GM21367 (cell line): ENCODE data around the gene JAGN1.
"Not testable (repeated sequence)": the region's sequence is repeated elsewhere in the genome, so short reads cannot be mapped to it uniquely, and the experiment has no call there.

Experiments
- ATAC-seq: cut with Tn5 transposase; IDR thresholded peaks from one replicate; pipeline ENCODE4 v1.9.1; 2021; ENCODE audit not compliant: unreplicated experiment

JAGN1 gene

DNA sequence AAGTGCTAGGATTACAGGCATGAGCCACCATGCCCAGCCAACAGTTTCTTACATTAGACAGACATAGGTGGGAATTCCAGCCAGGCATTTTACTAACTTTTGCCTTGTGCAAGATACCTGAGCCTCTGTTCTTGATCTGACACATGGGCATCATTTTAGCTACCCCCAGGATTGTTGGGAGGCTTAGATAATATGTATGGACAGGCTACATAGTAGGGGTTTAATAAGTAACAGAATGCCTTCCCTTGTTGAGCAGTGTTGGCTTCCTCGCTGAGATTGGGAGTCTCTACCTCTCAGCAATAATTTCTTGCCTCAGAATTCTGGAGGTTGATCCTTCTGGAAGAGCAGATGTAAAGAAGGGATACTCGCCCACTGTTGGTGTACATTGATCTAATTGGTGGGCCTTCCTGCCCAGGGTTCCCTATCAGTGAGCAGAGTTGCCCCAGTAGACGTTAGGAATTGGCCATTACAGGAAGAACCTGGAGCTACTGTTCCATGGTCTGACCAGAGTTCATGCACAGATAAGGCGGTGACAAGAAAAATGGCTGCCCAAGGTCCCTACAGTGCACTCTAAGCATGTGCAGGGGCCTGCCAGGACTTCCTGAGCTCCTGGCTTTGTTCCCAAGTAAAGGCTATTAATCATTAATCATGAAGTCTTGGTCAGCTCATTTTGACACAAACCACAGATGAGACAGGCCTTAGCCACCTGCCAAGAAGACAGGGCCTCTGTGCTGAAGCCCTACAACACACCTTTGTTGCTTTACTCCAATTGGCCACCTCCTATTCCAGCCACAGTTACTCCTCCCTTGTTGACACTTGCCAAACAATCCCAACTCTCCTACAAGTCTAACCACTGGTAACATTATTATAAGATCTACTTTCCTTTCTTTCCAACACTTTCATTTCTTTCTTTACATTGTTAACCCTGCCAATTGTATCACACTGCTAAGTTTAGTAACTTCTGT, 7.3 kb downstream of the JAGN1 start:
- ATAC-seq, result no peak

DNA sequence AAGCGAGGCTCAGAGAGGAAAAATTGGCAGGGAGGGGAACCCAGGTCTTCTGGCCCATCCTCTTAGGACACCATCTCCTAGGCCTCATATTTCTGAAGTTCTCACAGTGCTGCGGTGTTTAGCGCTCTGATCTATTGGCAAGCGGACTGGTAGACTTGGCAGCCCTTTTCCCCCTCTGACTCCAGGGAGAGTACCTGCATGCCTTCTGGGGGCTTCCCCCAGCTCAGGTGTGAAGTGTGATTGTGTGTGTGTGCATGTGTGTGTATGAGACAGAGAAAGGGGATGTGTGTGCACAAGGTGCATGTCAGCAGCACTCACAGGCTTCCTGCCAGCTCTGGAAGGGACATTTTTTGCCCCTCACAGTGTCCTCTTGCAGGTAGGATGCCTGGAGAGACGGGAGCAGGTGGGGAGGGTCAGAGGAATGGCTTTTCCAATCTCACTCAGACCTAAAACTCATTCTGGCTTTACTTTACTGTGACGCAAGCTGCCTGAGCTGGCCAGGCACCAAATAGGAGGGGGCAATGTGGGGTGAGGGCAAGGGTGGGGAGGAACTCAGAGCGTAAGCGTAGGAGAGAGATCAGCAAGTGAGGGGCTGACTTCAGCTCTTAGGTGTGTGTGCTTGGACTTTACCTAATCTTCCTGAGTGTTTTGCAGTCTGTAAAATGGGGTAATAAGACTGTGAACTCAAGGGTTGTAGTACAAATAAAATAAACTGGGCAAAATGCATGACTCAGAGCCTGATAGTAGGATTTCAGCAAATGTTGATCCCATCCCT, 8.2 kb downstream of the JAGN1 start:
- ATAC-seq, result no peak

DNA sequence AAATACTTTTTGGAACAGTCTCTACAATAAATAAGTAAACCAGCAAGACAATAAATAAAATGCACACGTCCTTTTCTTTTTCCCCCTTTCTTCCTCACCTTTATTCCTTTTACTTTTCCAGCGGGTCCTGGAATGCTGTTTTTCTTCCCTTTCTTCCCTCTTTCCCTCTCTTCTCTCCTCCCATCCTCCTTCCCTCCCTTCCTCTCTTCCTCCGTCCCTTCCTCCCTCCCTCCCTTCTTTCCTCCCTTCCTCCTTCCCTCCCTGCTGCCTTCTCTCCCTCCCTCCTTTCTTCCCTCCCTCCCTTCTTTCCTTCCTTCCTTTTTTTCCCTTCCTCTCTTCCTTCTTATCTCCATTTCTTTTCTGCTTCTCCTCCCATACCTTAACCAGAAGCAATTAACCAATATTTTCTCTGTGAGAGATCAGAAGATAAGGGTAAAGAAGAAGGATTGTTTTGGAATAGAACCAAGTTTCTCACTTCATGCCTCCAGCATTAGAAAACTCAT, 8.9 kb downstream of the JAGN1 start:
- ATAC-seq, result no peak

DNA sequence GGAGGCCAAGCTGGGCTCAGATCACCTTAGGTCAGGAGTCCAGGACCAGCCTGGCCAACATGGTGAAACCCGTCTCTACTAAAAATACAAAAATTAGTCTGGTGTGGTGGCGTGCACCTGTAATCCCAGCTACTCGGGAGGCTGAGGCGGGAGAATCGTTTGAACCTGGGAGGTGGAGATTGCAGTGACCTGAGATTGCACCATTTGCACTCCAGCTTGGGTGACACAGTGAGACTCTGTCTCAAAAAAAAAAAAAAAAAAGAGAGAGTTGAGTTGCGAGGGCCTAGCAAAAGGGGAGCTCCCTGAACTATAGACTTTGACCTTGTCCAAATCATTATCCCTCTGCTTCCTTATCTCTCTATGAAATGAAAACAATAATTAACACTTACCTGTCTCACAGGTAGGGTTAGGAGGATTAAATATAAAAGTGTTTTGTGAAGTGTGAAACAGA, 10.6 kb downstream of the JAGN1 start:
- ATAC-seq, result not testable (repeated sequence)

DNA sequence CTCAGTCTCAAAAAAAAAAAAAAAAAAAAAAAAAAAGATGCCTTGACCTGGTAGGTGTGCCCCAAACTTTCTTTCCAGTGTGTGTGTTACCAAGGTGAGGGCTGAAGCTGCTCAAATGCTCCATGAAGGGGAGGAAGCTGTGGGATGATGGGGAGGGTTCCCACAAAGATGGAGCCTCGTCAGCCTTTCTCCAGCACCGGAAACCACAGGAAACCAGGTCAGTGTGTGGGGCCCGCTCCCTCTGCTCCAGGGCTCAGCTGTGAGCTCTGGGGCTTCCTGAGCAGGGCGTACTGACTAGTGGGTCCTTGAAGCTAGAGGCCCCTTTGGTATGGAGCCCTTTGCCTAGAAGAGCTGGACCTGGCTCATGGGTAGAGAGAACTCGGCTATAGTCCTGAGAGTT, 11.6 kb downstream of the JAGN1 start:
- ATAC-seq, result no peak

DNA sequence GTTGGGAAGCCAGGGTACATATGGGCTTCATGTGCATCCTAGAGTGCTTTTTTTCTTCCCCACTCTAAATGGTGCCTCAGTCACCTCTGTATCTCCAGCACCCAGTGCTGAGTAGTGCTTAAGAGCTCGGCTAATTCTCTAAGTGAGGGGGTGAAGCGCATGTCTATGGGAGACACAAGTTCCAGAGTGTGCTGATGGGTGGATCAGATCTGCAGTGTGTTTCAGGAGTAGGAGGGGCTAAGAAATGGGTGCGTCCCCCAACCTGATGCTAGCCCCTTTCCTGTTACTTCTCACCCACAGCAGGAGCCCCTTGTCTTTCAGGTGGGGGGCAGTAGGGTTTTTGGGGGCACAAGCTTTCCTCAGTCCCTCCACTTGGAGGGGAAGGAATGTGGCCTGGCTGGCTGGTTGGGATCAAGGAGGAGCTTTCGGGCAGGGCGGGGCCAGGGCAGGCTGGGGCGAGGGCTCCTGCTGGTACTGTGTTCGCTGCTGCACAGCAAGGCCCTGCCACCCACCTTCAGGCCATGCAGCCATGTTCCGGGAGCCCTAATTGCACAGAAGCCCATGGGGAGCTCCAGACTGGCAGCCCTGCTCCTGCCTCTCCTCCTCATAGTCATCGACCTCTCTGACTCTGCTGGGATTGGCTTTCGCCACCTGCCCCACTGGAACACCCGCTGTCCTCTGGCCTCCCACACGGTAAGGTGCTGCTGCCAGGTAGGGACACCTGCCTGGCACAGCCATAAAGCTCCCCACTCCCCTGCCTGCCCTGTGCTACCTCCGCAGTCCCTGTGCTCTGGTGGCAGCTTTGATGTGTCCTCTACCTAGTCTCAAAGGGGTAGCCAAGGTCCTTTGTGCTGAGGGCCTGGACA, 12.2 kb downstream of the JAGN1 start, which contains the start of gene IL17RE:
TSS of gene IL17RE (plus strand) at position 477 of the 866 bp plus-strand sequence. CDS start at position 562, 85 bp downstream.
- no peak for ATAC-seq

DNA sequence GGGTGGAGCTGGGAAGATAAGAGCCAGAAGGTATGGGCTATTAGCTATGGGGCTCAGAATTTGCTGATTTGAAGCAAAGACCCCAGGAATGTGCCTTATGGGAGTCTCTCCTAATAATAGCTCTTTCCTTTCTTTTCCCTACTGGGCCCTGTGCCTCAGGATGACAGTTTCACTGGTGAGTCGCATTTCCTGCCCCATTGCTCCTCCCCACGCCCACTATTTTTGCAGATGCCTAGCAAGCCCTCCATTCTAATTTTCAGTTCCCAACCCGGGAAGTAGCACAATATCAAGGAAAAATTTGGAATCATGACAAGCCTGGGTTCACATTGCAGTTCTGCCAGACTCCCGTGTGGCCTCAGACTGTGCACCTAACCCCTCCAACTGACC, 12.8 kb downstream of the JAGN1 start:
- no peak for ATAC-seq

DNA sequence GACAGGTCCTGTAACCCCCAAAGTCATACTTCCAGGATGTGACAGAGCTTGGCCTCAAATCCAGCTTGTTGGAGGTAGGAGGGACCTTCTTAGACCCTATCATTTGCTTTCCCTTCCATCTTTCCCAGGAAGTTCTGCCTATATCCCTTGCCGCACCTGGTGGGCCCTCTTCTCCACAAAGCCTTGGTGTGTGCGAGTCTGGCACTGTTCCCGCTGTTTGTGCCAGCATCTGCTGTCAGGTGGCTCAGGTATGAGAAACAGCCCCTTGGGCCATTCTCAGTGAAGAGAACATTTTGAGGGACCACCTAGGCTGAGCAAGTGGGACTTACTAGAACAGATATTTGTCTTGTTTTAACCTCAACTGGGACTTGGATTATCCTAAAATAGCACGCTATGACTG, 13.5 kb downstream of the JAGN1 start:
- no peak for ATAC-seq

DNA sequence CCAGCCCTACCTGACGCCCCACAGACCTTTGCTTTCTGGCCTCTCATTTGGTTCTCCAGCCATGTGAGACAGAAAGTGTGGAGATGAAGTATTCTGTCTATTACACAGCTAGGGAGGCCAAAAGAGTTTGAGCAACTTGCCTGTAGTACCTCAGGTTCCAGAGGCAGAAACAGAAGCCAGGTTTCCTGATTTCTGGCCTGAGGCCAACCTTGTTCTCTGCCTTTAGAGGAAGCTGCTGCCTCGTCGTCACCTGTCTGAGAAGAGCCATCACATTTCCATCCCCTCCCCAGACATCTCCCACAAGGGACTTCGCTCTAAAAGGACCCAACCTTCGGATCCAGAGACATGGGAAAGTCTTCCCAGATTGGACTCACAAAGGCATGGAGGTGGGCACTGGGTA, 16.1 kb downstream of the JAGN1 start:
- no peak for ATAC-seq

DNA sequence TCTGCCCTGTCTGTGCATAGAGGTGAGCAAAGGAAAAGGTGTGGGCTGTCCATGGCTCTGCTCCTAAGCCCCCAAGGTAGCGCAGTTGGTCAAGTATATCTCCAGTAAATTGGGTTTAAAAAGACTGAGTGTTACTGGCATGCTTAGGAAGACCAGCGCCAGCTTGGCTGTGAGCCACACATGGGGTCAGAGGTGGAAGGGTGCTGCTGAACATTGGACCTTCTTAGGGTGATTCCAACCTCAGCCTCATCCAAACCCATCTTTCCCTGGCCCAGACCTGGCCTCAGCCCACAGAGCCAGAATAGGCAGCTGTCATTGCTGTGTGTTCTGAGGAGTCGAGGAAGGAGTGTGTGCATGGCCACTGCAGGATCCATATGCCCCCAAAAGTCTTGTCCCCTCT, 17.9 kb downstream of the JAGN1 start:
- no peak for ATAC-seq

DNA sequence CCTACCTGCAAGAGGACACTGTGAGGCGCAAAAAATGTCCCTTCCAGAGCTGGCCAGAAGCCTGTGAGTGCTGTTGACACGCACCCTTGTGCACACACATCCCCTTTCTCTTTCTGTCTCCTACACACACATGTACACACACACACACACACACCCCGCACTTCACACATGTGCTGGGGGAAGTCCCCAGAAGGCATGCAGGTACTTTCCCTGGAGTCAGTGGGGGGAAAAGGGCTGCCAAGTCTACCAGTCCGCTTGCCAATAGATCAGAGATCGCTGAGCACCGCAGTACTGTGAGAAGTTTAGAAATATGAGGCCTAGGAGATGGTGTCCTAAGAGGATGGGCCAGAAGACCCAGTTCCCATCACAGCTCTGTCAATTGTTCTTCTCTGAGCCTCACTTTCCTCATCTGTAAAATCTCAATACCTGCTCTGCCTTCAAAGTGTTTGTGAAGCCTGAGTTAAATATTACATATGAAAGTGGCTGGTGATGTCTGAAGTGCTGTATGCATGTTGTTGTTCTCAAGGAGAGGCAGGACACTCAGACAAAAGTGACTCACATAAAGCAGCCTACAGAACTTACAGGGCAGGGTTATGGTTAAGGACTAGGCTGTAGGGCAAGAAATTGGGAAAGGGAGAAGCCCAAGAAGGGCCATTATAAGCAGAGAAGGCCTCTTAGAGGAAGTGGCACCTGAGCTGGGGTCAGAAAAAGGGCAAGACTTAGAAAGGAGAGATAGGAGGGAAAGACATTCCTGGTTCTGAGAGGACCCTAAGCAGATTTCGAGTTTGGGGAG, 19.0 kb downstream of the JAGN1 start:
- no peak for ATAC-seq

DNA sequence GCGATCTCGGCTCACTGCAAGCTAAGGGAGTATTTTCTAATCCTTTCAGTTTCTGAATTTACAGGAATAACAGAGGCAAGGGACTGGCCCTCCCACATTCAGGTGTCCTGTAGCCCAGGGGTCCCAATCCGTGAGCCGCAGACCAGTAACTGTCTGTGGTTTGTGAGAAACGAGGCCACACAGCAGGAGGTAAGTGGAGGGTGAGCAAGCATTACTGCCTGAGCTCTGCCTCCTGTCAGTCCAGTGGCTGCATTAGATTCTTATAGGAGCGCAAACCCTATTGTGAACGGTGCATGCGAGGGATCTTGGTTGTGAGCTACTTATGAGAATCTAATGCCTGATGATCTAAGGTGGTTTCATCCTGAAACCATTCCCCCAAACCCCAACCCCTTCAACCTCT, 21.5 kb downstream of the JAGN1 start:
- ATAC-seq, result no peak

DNA sequence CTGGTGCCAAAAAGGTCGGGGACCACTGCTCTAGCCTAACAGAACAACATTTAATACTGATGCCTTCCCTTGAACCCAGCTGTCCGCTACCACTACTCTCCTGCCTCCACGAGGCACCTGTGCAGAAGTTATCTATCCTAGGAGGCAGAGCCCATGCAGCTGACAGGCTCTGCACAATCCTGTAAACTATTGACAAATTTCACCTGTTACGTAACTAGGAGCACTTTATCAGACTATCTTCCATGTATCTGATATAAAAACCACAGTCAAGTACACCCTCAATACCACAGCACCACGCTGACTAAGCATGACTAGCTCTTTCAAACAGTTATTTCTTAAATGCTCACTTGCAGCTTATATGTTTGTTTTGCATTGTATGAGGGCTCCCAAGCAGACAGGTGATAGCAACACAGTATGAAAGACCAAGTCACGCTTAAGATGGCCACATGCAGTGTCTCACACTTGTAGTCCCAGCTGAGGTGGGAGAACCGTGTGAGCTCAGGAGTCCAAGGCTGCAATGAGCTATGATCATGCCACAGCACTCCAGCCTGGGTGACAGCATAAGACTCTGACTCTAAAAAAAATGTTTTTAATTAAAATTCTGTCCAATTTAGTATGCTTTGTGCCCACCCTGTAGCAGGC, 22.0 kb downstream of the JAGN1 start:
- ATAC-seq, result no peak

DNA sequence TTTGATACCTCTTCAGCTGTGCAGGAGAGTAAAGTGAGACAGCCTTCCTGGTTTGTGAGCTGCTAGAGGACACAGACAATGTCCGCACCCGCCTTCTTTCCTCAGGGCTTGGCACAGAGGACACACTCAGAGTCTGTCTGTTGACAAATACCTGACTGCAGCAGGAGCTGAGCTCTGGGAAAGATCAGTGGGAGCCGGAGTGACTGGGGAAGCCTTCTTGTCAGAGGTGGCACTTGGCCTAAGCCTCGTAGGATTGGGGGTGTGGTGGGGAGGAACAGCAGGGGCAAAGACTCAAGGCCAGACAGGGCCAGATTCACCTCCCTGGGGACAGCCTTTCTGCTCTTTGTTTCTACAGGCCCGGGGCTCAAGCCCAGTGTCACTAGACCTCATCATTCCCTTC, 23.2 kb downstream of the JAGN1 start:
- ATAC-seq, result no peak

DNA sequence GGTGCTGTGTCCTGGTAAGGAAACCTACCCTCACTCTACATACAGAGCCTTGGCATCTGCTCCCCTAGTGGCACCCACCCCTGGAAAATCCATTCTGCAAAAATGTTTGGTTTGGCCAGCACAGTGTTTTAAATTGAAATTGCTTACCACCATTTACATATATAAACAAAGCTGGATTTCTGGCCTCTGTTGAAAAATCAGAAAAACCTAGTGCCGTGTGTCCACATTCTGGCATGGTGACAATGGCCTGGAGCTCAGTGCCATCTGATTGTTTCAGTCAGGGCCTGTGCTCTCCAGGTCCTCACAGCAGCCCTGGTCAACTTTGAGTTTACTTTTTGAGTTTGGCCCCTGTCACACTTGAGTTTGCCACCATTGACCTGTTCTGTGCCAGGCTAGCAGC, 23.6 kb downstream of the JAGN1 start:
- ATAC-seq, result no peak

DNA sequence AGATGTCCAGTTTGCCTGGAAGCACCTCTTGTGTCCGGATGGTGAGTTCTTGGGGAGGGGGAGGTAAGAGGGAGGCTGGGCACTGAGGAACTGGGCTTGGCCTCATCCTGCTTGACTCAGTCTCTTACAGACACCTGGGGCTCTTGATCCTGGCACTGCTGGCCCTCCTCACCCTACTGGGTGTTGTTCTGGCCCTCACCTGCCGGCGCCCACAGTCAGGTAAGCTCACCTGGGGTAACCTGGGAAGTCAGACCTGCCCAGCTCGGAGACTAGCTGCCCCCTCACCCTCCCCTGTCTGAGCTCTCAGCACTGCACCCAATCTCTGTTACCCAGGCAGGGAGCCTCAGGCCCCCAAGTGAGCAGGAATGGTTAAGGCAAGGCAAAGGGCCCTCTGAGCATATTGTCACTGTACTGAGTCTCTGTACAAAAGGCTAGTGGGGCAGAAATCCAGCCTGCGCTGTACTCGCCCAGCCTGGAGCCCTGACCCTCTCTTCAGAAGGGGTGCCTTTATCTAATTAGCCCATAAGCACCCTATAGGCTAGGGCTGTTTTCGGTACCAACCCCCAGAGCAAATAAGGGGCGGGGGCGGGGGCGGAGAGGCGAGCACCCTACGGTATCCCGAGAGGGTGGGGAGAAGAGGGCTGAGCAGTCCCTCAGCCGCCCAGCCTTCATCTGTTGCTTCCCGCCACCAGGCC, 24.3 kb downstream of the JAGN1 start:
- ATAC-seq, result no peak

DNA sequence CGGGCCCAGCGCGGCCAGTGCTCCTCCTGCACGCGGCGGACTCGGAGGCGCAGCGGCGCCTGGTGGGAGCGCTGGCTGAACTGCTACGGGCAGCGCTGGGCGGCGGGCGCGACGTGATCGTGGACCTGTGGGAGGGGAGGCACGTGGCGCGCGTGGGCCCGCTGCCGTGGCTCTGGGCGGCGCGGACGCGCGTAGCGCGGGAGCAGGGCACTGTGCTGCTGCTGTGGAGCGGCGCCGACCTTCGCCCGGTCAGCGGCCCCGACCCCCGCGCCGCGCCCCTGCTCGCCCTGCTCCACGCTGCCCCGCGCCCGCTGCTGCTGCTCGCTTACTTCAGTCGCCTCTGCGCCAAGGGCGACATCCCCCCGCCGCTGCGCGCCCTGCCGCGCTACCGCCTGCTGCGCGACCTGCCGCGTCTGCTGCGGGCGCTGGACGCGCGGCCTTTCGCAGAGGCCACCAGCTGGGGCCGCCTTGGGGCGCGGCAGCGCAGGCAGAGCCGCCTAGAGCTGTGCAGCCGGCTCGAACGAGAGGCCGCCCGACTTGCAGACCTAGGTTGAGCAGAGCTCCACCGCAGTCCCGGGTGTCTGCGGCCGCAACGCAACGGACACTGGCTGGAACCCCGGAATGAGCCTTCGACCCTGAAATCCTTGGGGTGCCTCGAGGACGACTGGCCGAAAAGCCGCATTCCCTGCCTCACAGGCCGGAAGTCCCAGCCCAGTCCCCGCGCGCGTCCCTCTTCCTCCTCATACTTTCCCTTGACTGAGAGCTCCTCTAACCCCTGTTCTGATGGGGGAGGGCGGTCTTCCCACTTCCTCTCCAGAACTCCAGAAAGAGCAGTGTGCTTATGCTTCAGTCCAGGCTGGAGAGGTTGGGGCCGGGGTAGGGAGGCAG, 25.1 kb downstream of the JAGN1 start:
- no peak for ATAC-seq

DNA sequence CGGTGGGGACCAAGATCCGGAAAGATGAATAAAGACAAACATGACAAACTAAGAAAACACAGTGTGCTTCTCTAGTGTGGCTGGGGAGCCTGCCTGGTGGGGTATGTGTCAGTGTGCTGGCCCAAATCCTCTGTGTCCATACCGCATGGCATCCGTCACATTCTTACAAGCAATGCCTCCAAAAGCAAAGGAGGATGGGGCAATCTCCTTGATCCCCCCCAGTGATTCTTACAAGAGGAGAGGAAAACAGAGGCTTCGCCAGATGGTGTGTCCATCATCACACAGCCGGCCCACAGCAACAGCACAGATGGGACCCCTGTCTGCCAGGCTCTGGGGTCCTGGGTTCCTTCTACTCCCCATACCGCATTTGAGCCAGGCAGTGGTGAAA, 25.9 kb downstream of the JAGN1 start:
- ATAC-seq, result no peak
